ENCODE measurements around the gene AXIN1. TPM values are rescaled to one million over a fixed set of nuclear protein-coding genes. Genes with fewer than 3 reads are reported as not detected.

AXIN1 gene
- total and polyA plus RNA-seq, 2 donors (not counting 3 experiments of a cell fraction or from before 2014, with no cell fraction given): 8.3 to 21.9 TPM

DNA sequence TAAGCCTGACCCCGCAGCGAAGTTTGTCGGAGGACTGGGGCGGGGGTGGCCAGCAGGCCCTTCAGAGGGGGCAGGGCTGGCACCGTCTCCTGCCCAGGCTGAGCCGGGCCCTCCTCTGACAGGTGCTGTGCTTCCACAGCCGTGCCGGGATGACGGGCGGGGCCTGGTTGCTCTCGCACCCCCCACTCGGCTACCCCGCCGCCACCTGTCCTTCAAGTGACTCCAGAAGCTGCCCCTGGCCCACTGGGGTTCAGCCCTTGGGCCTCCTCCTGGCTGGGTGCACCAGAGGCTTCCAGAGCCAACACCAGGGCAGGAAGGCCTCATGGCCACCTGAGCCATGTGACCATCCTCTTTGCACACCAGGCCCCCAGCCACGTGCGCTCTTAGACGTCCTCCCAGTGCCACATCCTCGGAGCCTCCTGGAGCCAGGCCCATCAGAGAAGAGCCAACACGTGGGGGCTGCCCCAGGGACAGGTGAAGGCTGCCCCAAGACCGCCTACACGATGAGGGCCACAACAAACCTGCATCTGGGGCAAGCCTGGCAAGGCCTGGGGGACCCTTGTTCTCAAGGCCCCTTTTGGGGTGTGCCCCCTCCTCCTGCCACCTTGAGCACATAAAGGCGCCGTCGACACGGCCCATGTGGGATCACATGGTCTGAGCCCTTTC lies 62.4 kb downstream of the AXIN1 start:
- intact Hi-C loops (cut with micrococcal nuclease) (no loop called here), dilution Hi-C loops (cut with MboI; ENCODE audit: extremely low pct_ligation_motif_present, low sequenced_read_pairs) (no loop called here)
- Histone ChIP-seq H3K27ac (ENCODE audit: insufficient read depth, low read depth, low read length) (no peak overlapping the region), H3K9me3 (replicated peaks; ENCODE audit: control insufficient read depth, insufficient read depth, low read length) (no peaks in the 10 kb centered on the region), H3K79me2 (ENCODE audit: control insufficient read depth, insufficient read depth, low read length) (no peaks in the 10 kb centered on the region), H3K27me3 (ENCODE audit: control insufficient read depth in 2 of 2, insufficient read depth in 2 of 2, low read length in 2 of 2) (no peaks in the 10 kb centered on the region), H3K36me3 (ENCODE audit: control insufficient read depth in 2 of 2, extremely low read depth in 1 of 2, insufficient read depth in 2 of 2, low read length in 2 of 2) (peaks cover 0 to 33% of the 10 kb centered on the region in 2 experiments), H3K9ac (replicated peaks; ENCODE audit: extremely low read depth, insufficient read depth, low read length) (no peak overlapping the region), H2AFZ (ENCODE audit: low read depth, low read length) (no peak overlapping the region), H3K9me1 (replicated peaks; ENCODE audit: control insufficient read depth, extremely low read depth, insufficient read depth, low read length) (no peaks in the 10 kb centered on the region), H4K20me1 (replicated peaks; ENCODE audit: control insufficient read depth, extremely low read depth, insufficient read depth, low read length) (no peaks in the 10 kb centered on the region), H3K4me3 (replicated peaks in 1 of 3; ENCODE audit: insufficient read depth in 1 of 3, low read depth in 1 of 3, low read length in 3 of 3) (no peak overlapping the region), H3K4me1 (ENCODE audit: control insufficient read depth, extremely low read depth, insufficient read depth, low read length) (no peaks in the 10 kb centered on the region), H3K4me2 (ENCODE audit: insufficient read depth, low read length) (no peak overlapping the region)
- BruUV-seq (replicated peaks): no TSS peak
- POLR2A ChIA-PET: no interaction called here
- FAIRE-seq (no peak), DNase-seq (ENCODE audit: low read depth, low spot score) (no peak)
- CTCF ChIA-PET: no interaction called here
- TF ChIP-seq POLR2A (IDR thresholded peaks at IDR 0.05; ENCODE audit: low read depth, low read length) (no peak), POLR2AphosphoS5 (IDR thresholded peaks at IDR 0.05; ENCODE audit: insufficient read depth, low read depth, low read length) (no peak), EZH2 (IDR thresholded peaks at IDR 0.05; ENCODE audit: borderline replicate concordance, low read depth, low read length, severe bottlenecking) (no peak), FOS (IDR thresholded peaks at IDR 0.05; ENCODE audit: borderline replicate concordance, insufficient read depth, low read length) (no peak), MAX (IDR thresholded peaks at IDR 0.05; ENCODE audit: insufficient read depth, insufficient read length) (no peak), JUN (IDR thresholded peaks at IDR 0.05; ENCODE audit: borderline replicate concordance, insufficient read depth, insufficient read length, low read depth) (no peak), GATA2 (IDR thresholded peaks at IDR 0.05; ENCODE audit: insufficient read depth, insufficient read length, low read depth, low read length) (no peak), MYC (IDR thresholded peaks at IDR 0.05; ENCODE audit: low read depth, low read length) (no peak)
- TF ChIP-seq, protein P1, sequence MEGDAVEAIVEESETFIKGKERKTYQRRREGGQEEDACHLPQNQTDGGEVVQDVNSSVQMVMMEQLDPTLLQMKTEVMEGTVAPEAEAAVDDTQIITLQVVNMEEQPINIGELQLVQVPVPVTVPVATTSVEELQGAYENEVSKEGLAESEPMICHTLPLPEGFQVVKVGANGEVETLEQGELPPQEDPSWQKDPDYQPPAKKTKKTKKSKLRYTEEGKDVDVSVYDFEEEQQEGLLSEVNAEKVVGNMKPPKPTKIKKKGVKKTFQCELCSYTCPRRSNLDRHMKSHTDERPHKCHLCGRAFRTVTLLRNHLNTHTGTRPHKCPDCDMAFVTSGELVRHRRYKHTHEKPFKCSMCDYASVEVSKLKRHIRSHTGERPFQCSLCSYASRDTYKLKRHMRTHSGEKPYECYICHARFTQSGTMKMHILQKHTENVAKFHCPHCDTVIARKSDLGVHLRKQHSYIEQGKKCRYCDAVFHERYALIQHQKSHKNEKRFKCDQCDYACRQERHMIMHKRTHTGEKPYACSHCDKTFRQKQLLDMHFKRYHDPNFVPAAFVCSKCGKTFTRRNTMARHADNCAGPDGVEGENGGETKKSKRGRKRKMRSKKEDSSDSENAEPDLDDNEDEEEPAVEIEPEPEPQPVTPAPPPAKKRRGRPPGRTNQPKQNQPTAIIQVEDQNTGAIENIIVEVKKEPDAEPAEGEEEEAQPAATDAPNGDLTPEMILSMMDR (IDR thresholded peaks at IDR 0.05; ENCODE audit: extremely low read depth in 1 of 2, insufficient read depth in 1 of 2, low read depth in 1 of 2, low read length in 2 of 2): no peak

All from endothelial cell of umbilical vein (primary cell).